ENCODE results near the gene SMCHD1.
"Not testable (repeated sequence)": the region's sequence is repeated elsewhere in the genome, so short reads cannot be mapped to it uniquely, and the experiment has no call there.

Gene SMCHD1

GRCh38 chr18:2660849-2661248 lies 5.3 kb downstream of the SMCHD1 start:
- DNase-seq = not testable (repeated sequence)

GRCh38 chr18:2662288-2662687 lies 6.8 kb downstream of the SMCHD1 start:
- DNase-seq = not testable (repeated sequence)

- no peak for DNase-seq
Measured at GRCh38 chr18:2662990-2663389, 7.5 kb downstream of the SMCHD1 start.

- no peak for DNase-seq
Measured at GRCh38 chr18:2672410-2672809, 16.9 kb downstream of the SMCHD1 start.

GRCh38 chr18:2672872-2673271 lies 17.3 kb downstream of the SMCHD1 start:
- DNase-seq = no peak

GRCh38 chr18:2678933-2679332 lies 23.4 kb downstream of the SMCHD1 start:
- not testable (repeated sequence) for DNase-seq

- no peak for DNase-seq
Measured at GRCh38 chr18:2680216-2680792, 24.8 kb downstream of the SMCHD1 start.

DNA sequence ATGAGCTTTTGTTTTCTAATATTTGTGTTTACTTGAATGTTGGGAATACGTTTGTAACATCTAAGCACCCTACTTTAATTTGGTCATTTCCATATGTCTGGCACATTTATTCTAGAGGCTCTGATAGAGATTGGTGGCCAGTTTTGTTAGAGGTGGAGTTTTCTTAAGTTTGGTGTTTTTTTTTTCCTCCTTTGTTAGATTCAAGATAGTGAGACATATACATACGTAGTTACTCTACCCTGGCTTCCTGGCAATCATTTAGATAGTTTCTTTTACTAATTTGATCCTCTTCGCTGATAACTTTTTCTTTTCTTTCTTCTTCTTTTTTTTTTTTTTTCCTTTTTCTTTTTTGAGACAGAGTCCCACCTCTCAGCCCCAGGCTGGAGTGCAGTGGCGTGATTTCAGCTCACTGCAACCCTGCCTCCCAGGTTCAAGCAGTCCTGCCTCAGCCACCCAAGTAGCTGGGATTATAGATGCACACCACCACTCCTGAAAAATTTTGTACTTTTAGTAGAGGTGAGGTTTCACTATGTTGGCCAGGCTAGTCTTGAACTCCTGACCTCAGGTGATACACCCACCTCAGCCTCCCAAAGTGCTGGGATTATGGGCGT lies 26.6 kb downstream of the SMCHD1 start:
- no peak for DNase-seq

DNA sequence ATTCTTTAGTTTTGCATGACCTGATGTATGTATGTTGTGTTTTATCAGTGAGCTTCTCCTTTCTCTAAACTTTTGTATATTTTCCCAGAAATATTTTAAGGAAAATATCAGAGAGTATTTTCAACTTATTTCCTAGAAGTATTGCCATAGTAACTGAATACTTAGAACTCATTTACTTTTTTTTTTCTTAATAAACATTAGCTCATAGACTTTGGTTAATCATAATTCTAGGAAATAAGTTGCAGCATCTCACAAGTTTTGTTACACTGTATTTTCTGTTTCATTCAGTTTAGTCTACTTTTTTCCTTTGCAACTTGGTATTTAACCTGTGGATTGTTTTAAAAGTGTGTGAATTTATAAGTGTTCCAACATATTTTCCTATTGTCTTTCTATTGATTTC lies 27.5 kb downstream of the SMCHD1 start:
- DNase-seq = no peak

DNA sequence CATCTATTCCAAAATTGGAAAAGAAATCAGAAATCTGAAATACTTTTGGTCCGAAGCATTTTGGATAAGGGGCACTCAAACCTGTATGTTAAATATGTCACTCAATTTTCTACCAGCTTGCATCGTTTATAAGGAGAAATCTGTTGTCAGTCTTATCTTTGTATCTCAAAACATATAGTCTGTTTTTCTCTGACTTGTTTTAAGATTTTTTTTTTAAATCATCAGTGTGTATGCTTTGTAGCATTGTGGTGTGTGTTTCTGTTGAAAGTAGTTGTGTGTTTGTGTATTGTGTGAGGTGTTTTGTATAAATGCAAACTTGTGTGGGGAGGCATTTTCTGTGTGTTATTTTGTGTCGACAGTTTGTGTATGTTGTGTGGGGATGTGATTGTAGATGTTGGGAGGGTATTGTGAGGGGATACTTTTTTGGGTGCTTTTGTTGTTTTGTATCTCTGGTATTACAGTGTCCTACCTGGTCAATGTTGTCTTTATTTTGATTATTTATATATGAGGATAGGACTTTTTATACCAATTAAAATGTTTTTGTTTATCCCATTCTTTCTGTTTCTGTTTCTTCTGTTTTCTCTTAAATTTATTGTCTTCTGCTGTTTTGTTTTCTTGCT lies 30.9 kb downstream of the SMCHD1 start:
- no peak for DNase-seq

DNA sequence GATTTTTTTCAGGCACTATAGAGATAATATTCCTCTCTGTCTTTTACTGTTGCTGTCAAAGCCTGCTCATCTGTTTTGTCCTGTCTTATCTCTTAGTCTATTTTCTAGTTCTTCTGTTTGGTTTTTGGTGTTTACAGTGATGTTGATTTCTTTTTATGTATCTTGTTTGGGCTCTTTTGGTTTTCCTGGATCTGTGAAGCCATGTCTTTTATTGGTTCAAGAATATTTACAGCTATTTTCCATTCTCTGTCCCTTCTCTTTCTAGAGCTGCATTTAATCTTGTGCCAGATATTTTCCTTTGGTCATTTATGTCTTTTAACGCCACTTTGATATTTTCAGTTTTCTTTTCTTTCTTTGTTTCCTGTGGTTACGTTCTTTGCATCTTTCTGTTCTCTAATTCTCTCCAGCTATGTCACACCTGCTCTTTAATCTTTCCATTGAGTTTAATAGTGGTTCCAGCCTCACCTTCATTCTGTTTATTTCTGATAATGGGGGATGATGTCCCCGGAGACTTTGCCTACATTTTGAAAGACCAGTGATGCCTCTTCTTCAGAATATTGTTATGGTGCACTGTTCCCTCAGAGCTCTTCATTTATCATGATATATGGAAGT lies 32.0 kb downstream of the SMCHD1 start:
- DNase-seq = no peak

- DNase-seq = no peak
Measured at GRCh38 chr18:2692508-2692907, 37.0 kb downstream of the SMCHD1 start.

DNA sequence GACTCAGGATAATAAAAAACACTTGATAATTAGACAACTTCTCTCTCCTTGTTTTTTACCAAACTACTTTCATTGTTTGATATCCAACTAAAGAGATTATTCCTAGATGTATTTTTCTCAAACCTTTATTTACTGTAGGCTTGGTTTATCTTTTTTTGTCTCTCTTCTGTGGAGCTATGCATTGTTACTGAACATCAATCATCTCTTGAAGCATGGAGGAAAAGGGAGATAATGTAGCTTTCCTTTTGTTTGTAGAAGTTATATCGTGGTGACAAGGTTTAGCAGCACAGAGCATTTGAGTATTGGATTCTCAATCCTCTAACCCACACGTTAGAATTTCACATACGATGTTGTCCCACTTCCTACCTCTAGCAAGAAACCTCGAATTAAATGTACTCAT lies 41.7 kb downstream of the SMCHD1 start:
- no peak for DNase-seq

DNA sequence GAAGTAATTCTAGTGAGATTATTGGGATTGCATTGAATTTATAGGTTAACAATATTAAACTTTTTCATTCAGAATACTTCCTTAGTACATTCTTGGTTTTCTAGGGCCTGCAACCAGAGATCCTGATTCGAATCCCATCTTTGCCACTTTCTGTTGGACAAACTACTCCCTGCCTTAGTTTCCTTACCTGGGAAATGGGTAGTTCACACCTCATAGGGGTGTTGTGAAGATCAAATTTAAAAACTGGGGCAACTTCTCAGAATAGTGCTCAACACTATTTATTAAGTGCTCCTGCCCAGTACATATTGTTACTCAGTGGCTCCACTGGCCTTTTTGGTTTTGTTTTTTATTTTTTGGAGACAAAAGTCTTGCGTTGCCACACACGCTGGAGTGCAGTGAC lies 43.5 kb downstream of the SMCHD1 start:
- DNase-seq = no peak

GRCh38 chr18:2704541-2704940 lies 49.0 kb downstream of the SMCHD1 start:
- DNase-seq = no peak

DNA sequence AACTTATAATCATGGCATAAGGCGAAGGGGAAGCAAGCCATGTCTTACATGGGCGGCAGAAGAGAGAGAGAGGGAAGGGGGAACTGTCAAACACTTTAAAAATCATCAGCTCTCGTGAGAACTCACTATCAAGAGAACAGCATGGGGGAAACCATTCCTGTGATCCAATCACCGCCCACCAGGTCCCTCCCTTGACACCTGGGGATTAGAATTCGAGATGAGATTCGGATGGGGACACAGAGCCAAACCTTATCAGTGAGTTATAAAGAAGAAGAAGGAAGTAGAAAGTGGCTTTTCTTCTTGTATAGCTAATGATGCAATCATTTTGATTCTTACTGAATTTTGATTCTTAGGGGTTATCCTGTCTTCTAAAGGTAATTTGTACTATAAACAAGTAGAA lies 51.4 kb downstream of the SMCHD1 start:
- no peak for DNase-seq

GRCh38 chr18:2707551-2708168 lies 52.1 kb downstream of the SMCHD1 start:
- DNase-seq = no peak

DNA sequence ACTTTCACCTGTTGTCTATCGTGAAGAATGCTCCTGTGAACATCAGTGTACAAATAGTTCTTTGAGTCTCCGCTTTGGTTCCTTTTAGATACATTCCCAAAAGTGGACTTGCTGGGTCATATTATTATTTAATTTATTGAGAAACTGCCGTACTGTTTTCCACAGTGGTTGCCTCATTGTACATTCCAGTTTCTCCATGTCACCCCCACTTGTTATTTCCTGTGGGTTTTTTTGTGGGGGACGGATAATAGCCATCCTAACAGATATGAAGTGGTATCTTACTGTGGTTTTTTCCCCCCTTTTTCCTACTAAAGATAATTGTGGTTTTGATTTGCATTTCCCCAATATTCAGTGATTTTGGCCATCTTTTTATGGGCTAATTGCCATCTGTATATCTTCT lies 53.8 kb downstream of the SMCHD1 start:
- no peak for DNase-seq

GRCh38 chr18:2714140-2714539 lies 58.6 kb downstream of the SMCHD1 start:
- DNase-seq = no peak

- DNase-seq = no peak
Measured at GRCh38 chr18:2715990-2716389, 60.5 kb downstream of the SMCHD1 start.

DNA sequence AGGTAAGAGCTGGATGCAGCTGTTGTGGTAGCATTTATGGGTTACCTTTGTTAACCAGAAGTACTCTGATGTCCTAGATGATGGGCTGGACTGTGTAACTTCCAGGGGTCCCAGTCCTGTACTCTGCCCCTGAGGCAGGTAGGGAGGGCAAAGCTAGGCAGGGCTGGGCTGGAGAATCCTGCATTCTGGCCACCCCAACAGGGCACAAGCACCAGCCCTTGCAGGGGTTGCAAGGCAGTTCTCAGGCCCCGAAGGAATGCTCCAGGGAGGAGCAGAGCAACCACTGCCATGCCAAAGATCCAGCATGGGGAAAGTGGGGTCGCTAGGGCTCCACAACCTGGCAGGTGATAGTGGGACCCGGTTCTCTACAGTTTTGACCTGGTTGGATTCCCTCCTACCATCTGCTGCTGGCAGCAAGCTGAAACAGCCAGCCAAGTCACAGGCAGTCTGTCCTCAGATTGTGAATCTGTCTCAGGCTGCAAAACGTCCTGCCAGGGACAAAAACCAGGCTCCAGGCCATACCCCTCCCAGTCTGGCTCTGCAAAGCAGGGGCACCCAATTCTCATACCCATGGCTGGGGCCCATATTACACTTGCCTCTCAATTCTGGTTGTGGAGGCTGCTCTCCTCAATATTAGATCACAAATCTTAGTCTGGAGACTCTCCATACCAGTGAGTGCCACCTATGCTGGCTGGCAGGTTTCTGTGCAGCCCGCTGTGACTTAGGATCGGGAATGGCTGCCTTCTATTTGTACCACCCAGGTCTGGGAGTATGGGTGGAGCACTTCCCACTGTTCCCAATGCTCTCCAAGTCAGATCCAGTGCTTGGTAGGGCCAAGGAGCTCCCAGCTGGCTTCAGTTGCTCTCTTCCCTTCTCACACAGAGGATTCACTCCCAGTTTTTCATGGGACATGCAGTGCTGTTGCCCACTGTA lies 61.1 kb downstream of the SMCHD1 start:
- no peak for DNase-seq

DNA sequence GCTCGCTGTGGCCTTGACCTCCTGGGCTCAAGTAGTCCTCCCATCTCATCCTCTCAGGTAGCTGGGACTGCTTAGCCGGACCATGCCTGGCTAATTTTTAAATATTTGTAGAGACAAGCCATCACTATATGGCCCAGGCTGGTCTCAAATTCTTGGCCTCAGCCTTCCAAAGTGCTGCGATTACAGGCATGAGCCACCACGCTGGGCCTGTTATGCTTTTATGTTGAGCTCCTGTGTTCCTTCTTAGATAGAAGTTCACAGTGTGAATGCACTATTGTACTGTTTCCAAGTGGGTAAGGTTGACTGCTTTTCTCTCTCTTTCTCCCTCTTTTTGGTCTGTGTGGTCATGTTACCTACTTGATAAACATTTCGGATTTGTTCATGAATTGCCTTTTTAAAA lies 61.9 kb downstream of the SMCHD1 start:
- no peak for DNase-seq

DNA sequence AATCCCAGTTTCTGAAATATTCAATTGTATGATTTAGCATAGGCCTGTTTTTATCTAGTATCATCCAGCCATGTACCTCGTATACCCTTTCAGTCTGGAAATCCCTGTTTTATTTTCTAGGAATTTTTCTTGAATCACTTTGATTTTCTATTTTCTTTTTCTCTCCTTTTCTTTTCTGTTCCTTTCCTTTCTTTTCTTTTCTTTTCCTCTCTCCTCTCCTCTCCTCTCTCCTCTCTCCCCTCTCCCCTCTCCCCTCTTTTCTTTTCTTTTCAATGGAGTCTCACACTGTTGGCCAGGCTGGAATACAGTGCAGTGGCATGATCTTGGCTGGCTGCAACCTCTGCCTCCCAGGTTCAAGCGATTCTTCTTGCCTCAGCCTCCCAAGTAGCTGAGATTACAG lies 63.5 kb downstream of the SMCHD1 start:
- DNase-seq = no peak

Data from activated T-cell treated with anti-CD3 and anti-CD28 coated beads, Interleukin-2, amount 50 U/mL, for 48 hours (primary cell).